ENCODE results near the gene CREG2.

DNA sequence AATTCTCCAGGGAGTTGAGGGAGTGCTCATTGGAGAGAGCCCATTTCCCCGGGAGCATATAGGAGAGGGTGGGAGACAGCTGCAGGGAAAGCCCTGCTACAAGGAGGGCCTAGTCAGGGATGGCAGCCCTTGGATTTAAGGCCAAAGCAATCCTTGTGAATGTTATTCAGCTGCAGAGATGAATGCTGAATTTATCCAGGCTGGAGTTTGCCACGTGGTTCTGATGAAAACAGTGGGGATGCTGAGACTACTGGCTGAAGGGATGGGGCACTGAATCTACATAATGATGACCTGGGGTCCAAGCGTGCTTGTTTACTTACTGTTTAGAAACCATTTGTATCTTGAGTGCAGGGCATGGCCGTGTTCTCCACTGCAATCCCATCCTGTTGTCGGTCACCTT is 43.2 kb downstream of the CREG2 start:
- TF ChIP-seq, protein P1, sequence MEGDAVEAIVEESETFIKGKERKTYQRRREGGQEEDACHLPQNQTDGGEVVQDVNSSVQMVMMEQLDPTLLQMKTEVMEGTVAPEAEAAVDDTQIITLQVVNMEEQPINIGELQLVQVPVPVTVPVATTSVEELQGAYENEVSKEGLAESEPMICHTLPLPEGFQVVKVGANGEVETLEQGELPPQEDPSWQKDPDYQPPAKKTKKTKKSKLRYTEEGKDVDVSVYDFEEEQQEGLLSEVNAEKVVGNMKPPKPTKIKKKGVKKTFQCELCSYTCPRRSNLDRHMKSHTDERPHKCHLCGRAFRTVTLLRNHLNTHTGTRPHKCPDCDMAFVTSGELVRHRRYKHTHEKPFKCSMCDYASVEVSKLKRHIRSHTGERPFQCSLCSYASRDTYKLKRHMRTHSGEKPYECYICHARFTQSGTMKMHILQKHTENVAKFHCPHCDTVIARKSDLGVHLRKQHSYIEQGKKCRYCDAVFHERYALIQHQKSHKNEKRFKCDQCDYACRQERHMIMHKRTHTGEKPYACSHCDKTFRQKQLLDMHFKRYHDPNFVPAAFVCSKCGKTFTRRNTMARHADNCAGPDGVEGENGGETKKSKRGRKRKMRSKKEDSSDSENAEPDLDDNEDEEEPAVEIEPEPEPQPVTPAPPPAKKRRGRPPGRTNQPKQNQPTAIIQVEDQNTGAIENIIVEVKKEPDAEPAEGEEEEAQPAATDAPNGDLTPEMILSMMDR (IDR thresholded peaks at IDR 0.05 in 4 of 5, conservative IDR thresholded peaks at IDR 0.05 in 1 of 5), result no peak
- TF ChIP-seq POLR2A (IDR thresholded peaks at IDR 0.05), result no peak

Data from gastrocnemius medialis (tissue), 4 donors.